H1 (cell line): ENCODE results near the gene RNASE4.

Source experiments
- BCL11A ChIP-seq, 2 experiments: IDR thresholded peaks; one replicate each; pipeline ENCODE4 v1.6.1; 2011; ENCODE audit warnings: low read depth in 2 of 2, low read length in 2 of 2, mild to moderate bottlenecking in 2 of 2
- CTCF ChIP-seq, 3 experiments: IDR thresholded peaks; 1 replicate in 2 of 3; 2 replicates in 1 of 3; pipeline versions ENCODE4 v1.5.1 to v1.6.1; 2011; ENCODE audit warnings: low read length in 3 of 3, mild to moderate bottlenecking in 3 of 3, inconsistent platforms in 2 of 3, low read depth in 1 of 3, moderate library complexity in 1 of 3; ENCODE audit not compliant: insufficient read depth in 1 of 3; ENCODE audit errors: control extremely low read depth in 1 of 3
- EGR1 ChIP-seq: IDR thresholded peaks from 2 replicates; pipeline ENCODE4 v1.6.1; 2011; ENCODE audit warnings: low read depth, low read length, borderline replicate concordance
- EP300 ChIP-seq, 2 experiments: IDR thresholded peaks; 1 replicate in 1 of 2; 2 replicates in 1 of 2; pipeline ENCODE4 v1.6.1; 2011 to 2012; ENCODE audit warnings: low read depth in 2 of 2, low read length in 2 of 2, mild to moderate bottlenecking in 2 of 2, borderline replicate concordance in 1 of 2, inconsistent platforms in 1 of 2, moderate library complexity in 1 of 2
- EZH2 ChIP-seq: fragments of 200-600 bp; sonication (generic); IDR thresholded peaks from 2 replicates; pipeline ENCODE4 v1.7.1; 2012; ENCODE audit warnings: low read depth, mild to moderate bottlenecking, moderate library complexity, low read length, inconsistent platforms; ENCODE audit not compliant: severe bottlenecking
- FOSL1 ChIP-seq: IDR thresholded peaks from 2 replicates; pipeline ENCODE4 v1.6.1; 2011; ENCODE audit warnings: mild to moderate bottlenecking, low read depth, low read length, moderate library complexity; ENCODE audit not compliant: insufficient read depth
- JUN ChIP-seq: IDR thresholded peaks from 2 replicates; pipeline ENCODE4 v1.6.1; 2011; ENCODE audit warnings: low read depth, mild to moderate bottlenecking, improper control_type of control experiment, low read length
- MAFK ChIP-seq: IDR thresholded peaks from 2 replicates; pipeline ENCODE4 v1.6.1; 2012; ENCODE audit warnings: low read depth, mild to moderate bottlenecking, improper control_type of control experiment, low read length
- PHF8 ChIP-seq: fragments of 200-600 bp; sonication (generic); conservative IDR thresholded peaks from 2 replicates; pipeline ENCODE4 v1.7.1; 2012; ENCODE audit warnings: low read depth, mild to moderate bottlenecking, inconsistent platforms, low read length, moderate library complexity
- POLR2A ChIP-seq, 2 experiments: IDR thresholded peaks; 1 replicate in 1 of 2; 2 replicates in 1 of 2; pipeline ENCODE4 v1.6.1; 2011; ENCODE audit warnings: low read depth in 2 of 2, low read length in 2 of 2, mild to moderate bottlenecking in 2 of 2; ENCODE audit errors: control extremely low read depth in 1 of 2
- RAD21 ChIP-seq, 2 experiments: IDR thresholded peaks in 1 of 2; conservative IDR thresholded peaks in 1 of 2; 2 replicates each; pipeline ENCODE4 v1.6.1; 2011; ENCODE audit warnings: low read depth in 2 of 2, low read length in 2 of 2, improper control_type of control experiment in 1 of 2, inconsistent platforms in 1 of 2, mild to moderate bottlenecking in 1 of 2, moderate library complexity in 1 of 2
- RFX5 ChIP-seq: IDR thresholded peaks from 2 replicates; pipeline ENCODE4 v1.6.1; 2011; ENCODE audit warnings: low read depth, low read length, improper control_type of control experiment, borderline replicate concordance
- SUZ12 ChIP-seq: fragments of 200-600 bp; sonication (generic); IDR thresholded peaks from 2 replicates; pipeline ENCODE4 v1.6.1; 2012; ENCODE audit warnings: mild to moderate bottlenecking, inconsistent platforms, low read length, moderate library complexity, mixed read lengths

DNA sequence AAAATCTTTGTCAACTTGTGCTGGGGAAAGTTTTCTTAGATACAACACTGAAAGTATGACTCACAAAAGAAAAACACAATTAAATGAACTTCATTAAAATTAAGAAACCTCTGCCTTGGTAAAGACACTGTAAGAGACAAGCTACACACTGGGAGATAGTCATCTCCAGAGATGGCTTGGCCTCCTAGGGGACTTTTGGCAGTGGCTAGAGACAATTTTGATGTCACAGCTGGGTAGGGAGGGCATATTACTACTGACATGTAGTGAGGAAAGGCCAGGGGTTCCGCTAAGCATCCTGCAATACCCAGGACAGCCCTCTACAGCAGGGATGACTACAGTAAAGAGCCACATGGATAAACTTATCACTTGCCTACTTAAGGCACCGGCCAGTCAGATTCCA lies 8.7 kb upstream of the RNASE4 start:
- TF ChIP-seq POLR2A (IDR thresholded peaks at IDR 0.05; ENCODE audit: control extremely low read depth in 1 of 2, low read depth in 2 of 2, low read length in 2 of 2) (no peak), RFX5 (no peak), CTCF (IDR thresholded peaks at IDR 0.05; ENCODE audit: control extremely low read depth in 1 of 3, insufficient read depth in 1 of 3, low read depth in 1 of 3, low read length in 3 of 3) (no peak), MAFK (no peak), SUZ12 (no peak), BCL11A (IDR thresholded peaks at IDR 0.05; ENCODE audit: low read depth in 2 of 2, low read length in 2 of 2) (no peak), EP300 (IDR thresholded peaks at IDR 0.05; ENCODE audit: borderline replicate concordance in 1 of 2, low read depth in 2 of 2, low read length in 2 of 2) (no peak), JUN (no peak), PHF8 (no peak), FOSL1 (no peak), RAD21 (IDR thresholded peaks at IDR 0.05 in 1 of 2, conservative IDR thresholded peaks at IDR 0.05 in 1 of 2; ENCODE audit: low read depth in 2 of 2, low read length in 2 of 2) (no peak), EZH2 (no peak), EGR1 (no peak)
